ENCODE data around the gene SPATA2L.
A peak's percentile ranks its signal among the peaks of the same experiment; 100 is the strongest.

SPATA2L gene

DNA sequence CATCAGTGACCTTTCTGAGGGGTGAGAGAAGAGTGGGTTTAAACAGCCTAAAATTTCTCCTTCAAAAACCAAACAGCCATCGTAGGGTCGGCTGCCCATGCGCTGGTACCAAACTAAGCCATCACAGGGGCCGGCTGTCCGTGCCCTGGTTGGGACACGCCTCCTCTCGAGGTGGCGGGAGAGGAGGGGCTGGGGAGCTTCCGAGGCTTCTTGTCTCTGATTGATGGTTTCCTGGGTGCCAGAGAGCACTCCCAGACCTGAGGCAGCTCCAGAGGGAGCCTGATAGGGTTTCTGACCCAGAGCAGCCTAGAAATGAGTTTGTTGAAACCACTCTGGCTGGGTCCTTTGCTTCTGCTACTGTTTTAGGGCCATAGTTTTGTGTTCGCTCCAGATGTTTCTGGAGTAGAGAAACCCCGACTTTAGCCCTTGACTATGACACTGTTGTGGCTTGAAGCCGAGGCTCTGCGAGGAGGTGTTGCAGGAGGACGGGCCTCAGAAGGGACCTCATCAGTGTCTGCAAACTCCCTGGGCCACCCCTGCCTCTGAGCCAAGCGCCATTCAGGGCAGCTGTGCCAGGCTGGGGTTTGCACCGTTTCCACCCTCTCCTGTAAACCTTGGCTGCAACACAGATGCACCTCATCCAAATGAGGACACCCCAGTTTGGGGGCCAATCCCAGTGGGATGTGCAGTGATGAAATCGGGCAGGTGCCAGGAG, 26.1 kb upstream of the SPATA2L start:
- no peak for DNase-seq

DNA sequence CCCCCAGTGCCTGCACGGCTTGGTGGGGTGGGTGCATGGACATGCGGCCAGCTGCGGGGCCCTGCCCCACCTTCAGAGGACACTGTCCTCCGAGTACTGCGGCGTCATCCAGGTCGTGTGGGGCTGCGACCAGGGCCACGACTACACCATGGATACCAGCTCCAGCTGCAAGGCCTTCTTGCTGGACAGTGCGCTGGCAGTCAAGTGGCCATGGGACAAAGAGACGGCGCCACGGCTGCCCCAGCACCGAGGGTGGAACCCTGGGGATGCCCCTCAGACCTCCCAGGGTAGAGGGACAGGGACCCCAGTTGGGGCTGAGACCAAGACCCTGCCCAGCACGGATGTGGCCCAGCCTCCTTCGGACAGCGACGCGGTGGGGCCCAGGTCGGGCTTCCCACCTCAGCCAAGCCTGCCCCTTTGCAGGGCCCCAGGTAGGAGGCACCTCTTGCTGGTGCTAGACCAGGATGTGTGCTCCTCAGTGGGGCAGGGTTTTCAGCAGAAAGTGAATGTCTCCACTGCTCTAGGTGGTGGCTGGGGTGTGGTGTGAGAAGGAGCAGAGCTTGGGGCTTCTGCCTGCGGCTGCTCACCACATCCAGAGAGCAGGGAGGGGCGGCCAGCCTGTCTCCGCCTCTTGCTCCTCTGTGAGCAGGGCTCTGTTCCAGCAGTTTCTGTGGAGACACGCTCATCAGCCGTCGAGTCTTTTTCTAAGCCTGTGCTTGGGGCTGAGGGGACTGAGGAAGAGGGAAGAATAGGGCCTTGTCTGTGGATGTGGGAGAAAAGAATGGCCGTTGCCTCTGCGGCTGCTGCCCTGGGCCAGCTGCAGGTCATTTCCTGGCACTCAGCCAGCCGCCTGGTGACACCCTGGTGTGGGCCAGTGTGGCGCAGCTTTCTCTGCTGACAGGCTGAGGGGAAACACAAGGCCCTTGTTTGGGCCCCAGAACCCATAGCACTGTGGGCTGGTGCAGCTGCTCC, 22.1 kb upstream of the SPATA2L start:
- DNase-seq: peak; percentile 84

DNA sequence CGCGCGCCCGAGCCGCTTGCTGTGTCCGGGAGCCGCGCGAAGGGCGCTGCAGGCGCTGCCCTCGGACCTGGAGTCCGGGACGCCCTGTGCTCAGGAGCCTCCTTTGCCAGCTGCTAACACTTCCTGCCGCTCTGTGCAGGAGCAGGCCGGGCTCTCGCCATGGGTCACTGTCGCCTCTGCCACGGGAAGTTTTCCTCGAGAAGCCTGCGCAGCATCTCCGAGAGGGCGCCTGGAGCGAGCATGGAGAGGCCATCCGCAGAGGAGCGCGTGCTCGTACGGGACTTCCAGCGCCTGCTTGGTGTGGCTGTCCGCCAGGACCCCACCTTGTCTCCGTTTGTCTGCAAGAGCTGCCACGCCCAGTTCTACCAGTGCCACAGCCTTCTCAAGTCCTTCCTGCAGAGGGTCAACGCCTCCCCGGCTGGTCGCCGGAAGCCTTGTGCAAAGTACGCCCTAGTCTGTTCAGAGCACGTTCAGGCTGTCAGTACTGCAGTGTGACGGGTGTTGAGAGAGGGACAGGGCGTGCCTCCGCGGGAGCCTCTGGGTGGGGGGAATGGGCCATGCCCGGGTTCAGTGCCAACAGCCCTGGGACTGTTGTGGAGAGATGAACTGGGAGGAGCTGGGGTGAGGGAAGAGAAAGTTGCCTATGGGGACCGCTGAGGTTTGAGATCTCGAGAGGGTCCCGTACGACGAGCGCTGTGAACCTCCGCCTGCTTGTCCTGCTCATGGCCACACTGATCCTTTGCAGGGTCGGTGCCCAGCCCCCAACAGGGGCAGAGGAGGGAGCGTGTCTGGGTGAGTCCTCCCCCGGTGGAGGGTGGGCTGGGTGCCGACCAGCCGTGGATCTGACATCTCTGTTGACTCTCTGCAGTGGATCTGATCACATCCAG, 21.1 kb upstream of the SPATA2L start:
- peak; percentile 81 for DNase-seq

DNA sequence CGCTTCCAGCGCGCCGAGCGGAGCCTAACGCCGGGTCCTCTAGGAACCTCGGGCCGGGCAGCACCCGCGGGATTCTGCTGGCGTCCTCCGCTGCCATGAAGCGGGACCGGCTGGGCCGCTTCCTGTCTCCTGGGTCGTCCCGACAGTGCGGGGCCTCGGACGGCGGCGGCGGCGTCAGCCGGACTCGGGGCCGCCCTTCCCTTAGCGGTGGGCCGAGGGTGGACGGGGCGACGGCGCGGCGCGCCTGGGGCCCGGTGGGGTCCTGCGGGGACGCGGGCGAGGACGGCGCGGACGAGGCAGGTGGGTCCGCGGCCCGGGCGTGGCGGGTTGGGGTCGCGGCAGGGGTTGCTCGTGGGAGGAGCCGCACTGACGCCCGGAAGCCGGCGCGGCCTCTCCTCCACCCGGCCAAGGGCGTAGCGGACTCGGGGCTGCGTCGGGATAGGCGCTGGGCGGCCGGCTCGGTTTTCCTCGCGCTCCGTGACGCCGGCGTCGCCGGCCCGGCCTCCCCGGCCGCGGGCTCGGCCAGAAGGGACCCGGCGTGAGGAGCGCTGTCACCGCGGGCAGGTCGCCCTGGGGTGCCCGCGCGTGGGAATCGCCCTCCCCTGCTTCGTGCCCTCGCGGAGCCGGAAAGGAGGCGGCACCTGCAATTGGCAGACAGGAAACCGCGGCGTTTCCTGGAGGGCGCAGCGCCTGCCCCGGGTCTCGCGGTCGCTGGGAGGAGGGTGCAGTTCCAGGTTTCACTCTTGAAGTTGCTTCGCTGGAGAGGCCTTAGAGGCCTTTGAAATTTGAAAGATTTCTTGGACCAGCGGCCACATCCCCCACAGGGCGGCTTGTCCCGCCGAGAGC, 20.3 kb upstream of the SPATA2L start:
- DNase-seq: peak; percentile 92

DNA sequence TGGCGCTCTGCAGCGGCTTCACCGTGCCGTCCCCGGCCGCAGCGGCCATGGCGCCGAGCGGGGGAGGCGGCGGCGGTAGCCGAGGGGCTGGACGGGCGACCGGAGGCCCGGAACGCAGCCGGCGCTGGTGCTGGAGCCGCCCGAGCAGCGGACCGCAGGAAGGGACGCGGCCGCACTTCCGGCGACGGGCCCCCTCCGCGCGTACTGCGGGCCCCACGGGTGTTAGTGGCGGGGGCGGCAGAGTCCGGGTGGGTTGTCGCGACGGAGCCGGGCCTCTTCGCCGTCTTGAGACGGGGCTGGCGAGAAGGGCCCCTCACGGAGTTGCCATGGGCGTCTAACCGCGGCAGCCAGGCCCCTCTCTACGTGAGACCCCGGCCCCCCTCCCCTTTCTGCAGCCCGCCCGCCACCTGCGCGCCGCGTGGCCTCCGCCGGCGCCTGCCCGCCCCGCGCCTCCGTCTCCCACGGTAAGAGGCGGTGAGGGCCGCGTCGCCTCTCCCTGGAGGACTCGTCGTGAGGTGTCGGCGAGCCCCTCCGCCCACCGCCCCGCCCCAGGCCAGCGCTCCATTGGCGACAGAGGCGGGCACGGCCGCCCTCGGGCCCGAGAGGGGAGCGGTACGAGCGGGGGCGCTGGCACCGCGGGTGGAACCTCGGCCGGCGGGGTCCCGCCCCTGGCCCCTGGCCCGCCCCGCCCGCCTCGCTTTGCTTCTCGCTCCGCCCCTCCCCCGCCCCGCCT, 19.5 kb upstream of the SPATA2L start, which contains the start of the genes VPS9D1 and ZNF276:
Gene VPS9D1 (minus strand): TSS at position 86 of the 733 bp plus-strand sequence. CDS start 37 bp downstream, at position 49.
Gene ZNF276 (plus strand): TSS at position 725 of the 733 bp plus-strand sequence. CDS start 104 bp downstream, outside the sequence.
- DNase-seq: peak; percentile 77

DNA sequence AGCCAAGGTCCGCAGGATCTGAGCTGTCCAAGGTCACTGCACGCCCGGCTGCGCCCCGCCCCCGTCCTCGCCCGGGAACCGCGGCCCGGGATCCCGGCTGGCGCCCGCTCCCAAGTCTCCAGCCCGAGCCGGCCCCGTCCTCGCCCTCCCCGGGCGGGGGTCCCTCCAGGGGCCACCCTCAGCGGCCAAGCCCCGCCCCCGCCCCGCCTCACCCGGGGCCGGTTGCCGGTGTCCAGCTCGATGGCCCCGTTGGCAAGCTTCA, 19.0 kb upstream of the SPATA2L start:
- DNase-seq: no peak

DNA sequence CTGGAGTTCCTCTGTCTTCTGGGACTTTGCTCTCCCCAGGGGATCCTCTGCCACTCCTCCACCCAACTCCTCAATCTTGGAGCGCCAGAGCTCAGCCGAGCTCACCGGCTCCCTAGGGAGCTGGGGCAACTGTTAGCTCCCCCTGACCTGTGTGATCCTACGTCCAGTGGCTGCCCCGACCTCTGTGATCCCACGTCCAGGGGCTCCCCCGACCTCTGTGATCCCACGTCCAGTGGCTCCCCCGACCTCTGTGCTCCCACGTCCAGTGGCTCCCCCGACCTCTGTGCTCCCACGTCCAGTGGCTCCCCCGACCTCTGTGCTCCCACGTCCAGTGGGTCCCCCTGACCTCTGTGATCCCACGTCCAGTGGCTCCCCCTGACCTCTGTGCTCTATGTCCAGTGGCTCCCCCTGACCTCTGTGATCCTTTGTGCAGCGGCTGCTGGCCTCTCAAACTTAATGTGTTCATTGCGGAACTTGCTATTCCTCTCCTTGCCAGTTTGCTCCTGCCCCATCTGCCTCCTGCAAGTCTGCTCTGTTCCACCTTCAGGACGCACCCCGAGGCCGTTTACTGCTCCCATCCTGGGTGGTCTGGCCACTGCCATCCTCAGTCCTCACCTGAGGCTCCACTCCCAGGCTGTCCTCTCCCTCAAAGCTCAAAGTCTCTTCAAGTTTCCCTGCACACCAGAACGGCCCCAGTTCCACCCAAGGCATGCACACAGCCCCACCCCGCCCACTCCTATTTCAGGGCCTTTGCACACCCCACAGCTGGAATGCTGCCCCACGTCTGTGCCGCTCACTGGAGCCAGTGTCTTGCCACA, 16.4 kb upstream of the SPATA2L start:
- no peak for DNase-seq

DNA sequence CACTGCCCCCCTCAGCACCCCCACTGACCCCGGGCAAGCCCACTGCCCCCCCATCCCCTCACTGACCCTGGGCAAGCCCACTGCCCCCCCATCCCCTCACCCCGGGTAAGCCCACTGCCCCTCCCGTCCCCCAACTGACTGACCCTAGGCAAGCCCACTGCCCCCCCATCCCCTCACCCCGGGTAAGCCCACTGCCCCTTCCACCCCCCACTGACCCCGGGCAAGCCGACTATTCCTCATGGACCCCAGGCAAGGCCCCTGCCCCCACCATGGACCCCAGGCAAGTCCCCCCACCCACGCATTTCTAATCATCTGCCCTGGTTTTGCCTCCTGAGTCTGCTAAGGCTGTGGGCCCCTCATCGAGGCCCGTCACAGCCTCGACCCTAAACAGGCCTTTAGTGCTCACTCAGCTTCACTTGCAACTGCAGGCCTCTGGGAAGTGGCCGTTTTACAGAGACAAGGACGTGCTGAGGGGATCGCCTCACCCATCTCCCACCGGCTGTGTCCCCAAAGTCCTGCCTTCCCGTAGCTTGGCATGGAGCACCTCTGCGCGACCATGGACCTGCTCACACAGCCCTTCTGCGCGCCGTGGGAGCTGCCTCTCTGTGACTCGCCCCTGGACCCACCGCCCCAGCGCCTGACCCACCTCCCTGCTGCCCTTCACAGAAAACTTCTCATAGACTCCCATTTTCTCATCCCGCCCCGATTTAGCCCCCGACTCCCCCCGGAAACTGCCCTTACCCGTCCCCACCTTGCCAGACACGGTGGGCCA, 15.6 kb upstream of the SPATA2L start:
- no peak for DNase-seq

DNA sequence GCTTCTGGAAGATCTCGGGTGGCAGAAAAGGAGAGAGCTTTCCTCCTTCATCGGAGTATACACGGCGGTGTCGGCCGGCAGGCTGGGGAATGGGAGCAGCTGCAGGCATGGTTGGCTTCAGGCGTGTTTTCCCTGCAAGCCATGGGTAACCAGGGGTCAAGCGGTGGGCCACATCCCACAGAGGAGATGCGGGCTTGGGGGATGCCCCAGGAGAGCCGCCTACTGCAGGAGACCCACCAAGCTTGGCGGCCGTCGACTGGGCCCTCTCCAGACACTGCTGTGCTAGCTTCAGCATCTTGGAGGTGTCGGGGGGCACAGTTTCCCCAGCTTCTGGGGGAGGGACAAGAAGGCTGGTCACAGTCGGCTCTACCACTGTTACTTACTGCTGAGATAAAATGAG, 15.0 kb upstream of the SPATA2L start:
- no peak for DNase-seq

DNA sequence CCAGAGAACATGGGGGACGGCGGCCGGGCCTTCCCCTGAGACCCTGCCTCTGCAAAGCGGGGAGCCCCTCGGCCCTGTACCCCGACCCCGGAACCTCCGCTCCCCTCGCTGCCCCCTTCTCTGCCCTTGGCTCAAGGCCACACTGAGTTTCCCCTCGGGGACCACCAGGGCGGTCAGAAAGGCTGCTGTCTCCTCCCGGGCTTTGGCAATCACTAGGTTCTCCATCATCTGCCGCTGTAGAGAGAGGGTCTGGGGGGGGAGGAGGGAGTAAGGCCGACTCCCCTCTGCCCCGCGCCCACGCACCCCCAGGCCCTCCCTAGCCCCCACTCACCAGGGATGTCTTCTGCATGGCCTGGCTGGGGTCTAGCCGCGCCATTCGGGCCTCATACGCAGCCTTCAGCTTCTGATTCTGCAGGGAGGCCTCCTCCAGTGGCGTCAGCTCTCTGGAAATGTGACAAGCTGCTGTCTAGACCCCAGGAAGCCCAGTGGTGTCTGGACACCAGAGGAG, 10.8 kb upstream of the SPATA2L start:
- DNase-seq: no peak

DNA sequence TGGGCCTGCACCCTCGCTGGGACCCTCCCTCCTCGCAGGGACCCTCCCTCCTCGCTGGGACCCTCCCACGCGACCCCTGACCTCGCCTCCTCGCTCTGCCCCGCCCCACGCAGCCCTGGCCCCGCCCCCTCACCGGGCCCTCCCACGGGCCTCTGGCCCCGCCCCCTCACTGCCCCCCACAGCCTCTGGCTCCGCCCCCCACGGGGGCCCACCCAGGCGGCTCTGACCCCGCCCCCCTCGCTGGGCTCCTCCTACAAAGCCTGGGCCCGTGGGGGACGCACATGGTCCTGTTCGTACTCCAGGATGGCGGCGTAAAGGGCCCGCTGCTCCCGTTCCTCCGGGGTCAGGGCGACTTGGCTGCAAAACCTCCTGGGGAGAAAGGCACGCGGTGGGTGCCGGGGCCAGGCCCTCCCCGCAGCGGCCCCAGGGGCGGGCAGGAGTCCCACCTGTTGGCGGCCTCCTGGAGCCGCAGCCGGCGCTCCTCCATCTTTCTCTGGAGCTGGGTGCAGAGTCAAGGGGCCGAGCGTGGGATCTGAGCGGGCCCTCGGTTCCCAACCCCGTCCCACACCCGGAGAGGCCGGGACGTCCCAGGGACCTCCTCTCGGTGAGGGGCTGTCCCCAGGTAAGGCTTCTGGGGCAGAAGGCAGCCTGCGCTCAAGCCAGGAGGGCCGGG, 10.2 kb upstream of the SPATA2L start:
- DNase-seq: peak; percentile 41

DNA sequence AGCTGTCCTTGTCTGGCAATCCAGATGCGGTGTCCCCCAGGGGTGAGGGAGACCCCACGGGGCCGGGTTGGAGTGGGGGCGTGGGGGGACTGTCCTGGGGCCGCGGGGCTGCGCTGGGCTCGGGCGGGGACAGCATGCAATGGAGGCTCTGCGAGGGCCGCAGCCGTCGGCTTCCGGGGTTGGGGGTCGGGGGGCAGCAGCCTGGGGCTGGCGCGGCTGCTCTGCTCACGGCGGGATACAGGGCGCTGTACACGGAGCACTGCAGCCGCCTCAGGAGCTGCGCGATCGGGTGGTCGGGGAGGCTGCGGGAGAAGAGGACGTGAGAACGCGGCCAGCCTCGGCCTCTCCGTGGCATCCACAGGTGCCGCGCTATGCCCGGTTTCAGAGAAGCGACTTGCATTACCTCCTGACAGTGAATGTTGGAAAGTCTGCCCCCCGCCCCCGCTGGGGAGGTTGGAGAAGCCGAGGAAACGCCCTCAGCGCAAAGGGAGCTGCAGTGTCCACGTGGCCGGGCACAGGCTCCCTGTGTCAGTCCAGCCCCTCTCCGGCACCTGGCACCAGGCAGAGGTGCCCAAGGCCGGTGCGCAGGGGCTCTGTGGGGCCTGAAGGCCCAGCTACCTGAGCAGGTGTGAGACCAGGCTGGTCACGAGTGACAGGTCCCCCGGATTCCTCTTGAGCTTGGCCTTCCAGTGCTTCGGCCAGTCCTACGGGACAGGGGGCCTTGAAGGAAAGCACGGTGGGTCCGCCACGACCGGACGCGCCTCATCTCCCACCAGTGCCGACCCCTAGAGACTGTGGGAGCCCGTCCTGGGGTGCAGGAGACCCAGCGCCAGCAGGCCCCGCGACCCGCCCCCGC, 9.4 kb upstream of the SPATA2L start:
- DNase-seq: no peak

DNA sequence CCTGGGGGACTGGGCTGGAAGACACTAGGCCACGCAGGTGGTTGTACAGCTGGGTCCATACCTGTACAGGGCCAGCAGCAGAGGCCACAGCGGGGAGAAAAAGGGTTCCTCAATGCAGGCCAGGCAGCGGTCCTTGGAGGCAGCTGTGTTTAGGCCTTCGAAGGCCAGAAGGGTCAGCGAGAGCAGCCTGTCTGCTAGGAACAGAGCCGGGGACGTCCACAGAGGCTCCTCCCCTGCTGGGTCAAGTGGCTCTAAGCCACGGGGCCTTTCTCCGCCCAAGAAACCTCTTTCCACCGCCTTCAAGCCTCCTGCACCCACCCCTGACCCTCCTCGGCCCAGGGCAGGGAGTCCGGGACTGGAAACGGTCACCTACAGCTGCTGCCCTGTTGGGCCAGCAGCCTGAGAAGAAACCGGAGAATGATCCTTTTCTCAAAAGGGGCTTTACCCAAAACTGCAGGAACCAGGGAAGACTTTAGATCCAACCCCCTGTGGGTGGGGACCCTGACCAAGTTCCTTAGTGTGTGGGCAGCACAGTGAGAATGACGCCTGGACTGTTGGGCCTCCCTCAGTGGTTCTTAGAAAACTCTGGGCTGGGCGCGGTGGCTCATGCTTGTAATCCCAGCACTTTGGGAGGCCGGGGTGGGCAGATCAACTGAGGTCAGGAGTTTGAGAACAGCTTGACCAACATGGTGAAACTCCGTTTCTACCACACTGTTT, 8.4 kb upstream of the SPATA2L start:
- DNase-seq: no peak

DNA sequence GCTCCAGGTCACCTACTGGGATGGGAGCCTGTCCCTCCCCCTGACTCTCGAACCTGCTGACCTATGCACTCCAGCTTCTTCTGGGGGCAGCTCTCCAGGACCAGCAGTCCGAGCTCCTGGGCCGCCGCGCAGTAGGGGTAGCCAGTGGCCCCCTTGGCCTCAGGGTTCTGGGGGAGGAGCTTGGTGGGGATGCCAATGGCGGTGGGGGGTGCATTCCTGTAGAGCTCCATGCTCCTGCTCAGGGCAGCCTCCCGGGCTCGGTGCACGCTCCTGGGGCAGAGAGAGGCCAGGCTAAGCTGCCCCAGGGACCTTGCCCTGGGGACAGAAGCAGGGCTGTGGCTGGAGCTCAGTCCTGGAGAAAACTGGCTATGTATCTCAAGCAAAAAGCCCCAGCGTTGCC, 7.7 kb upstream of the SPATA2L start:
- DNase-seq: no peak

DNA sequence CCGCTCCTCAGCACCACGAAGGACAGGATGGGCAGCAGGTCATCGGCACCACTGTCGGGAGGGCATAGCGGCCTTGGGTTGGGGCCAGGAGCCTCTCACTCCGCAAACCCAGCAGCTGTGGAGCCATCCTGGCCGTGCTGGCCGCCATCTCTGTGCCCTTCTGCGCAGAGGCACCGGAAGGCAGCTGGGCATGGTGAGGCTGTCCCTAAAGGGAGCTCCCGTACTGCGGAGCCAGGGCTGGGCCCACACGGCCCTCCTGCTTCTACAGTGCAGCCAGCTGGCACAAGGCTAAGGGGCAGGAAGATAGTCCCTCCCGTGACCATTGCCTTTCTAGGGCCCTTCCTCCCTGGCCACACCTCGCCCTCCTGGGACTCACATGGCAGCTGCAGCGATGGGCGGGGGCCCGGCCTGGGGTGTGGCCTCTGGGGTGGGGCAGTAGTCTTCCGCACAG, 7.0 kb upstream of the SPATA2L start:
- no peak for DNase-seq

DNA sequence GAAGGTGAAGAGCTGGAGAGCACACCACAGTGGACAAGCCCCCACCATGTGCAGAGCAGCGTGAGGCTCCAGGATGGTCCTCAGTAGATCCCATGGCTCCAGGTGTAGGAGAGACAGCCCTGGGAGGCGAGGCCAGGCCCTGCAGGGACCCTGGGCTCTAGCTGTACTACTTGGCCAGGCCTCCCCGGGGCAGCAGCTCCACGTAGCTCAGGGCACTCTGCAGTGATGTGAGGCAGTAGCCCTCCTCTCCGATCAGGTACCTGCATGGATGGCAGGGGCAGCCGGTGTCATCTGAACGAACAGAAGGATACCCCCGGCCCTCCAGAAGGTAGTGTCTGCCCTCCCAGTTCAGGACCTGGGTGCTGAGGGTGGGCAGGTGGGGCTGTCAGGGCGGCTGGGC, 6.2 kb upstream of the SPATA2L start:
- no peak for DNase-seq
